Gastrocnemius medialis (tissue), 4 donors: ENCODE results near the gene DUOXA2. TPM values are rescaled to one million over a fixed set of nuclear protein-coding genes. Genes with fewer than 3 reads are reported as not detected.

ENCODE experiments used
- ATAC-seq, 2 donors: fragments of 150-250 bp; one replicate each; pipeline ENCODE4 v1.9.1; 2016
- DNase-seq, 2 donors: peaks; one replicate each; pipeline ENCODE4 v3.0.0-alpha.2; 2019
- H3K27ac ChIP-seq, 4 donors: fragments of 200-600 bp; sonication (generic); 1 replicate in 1 of 4; 2 replicates in 3 of 4; pipeline ENCODE4 v1.5.1; 2016 to 2018; ENCODE audit warnings: mild to moderate bottlenecking in 2 of 4, moderate library complexity in 1 of 4
- H3K27me3 ChIP-seq, 3 donors: fragments of 200-600 bp; sonication (generic) in 2 of 3; 1 replicate in 1 of 3; 2 replicates in 2 of 3; pipeline versions ENCODE4 v1.5.1 to v1.6.0; 2016 to 2019; ENCODE audit warnings: mild to moderate bottlenecking in 1 of 3, moderate library complexity in 1 of 3
- H3K36me3 ChIP-seq, 2 donors: fragments of 200-600 bp; sonication (generic) in 1 of 2; one replicate each; pipeline ENCODE4 v1.5.1; 2017 to 2018
- H3K4me1 ChIP-seq, 2 donors: fragments of 200-600 bp; sonication (generic) in 1 of 2; one replicate each; pipeline ENCODE4 v1.5.1; 2016 to 2017; ENCODE audit warnings: mild to moderate bottlenecking in 2 of 2
- H3K4me3 ChIP-seq, 4 donors: fragments of 200-600 bp; sonication (generic) in 3 of 4; 1 replicate in 1 of 4; 2 replicates in 3 of 4; pipeline ENCODE4 v1.5.1; 2016 to 2019; ENCODE audit warnings: mild to moderate bottlenecking in 2 of 4
- H3K9me3 ChIP-seq, 3 donors: fragments of 200-600 bp; sonication (generic) in 2 of 3; 1 replicate in 1 of 3; 2 replicates in 2 of 3; pipeline ENCODE4 v1.5.1; 2016 to 2019
- CTCF ChIP-seq, 5 experiments: fragments of 450-650 bp in 3 of 5; fragments of 200-600 bp in 2 of 5; sonication (generic) in 2 of 5; IDR thresholded peaks in 4 of 5; conservative IDR thresholded peaks in 1 of 5; 1 replicate in 4 of 5; 2 replicates in 1 of 5; pipeline ENCODE4 v1.5.1; 2016 to 2019; ENCODE audit warnings: antibody characterized with exemption in 5 of 5, mild to moderate bottlenecking in 3 of 5, moderate library complexity in 3 of 5
- POLR2A ChIP-seq, 2 donors: fragments of 450-650 bp; IDR thresholded peaks; one replicate each; pipeline ENCODE4 v1.6.1; 2017; ENCODE audit warnings: antibody characterized with exemption in 2 of 2, mild to moderate bottlenecking in 2 of 2, moderate library complexity in 2 of 2
- in situ Hi-C, 4 donors: fragments of 200-750 bp; cut with MboI; loops; one replicate each; pipeline versions ENCODE4 v1.15.0 to v1.8.0; 2017; ENCODE audit warnings: low sequenced_read_pairs in 4 of 4
- intact Hi-C: fragments of 100-400 bp; cut with DNase I; formaldehyde crosslinking; loops from one replicate; pipeline ENCODE4 v1.15.1; 2023; ENCODE audit warnings: low total_unique reads
- total RNA-seq, 4 donors: library from RNA; depleted of rRNA; stranded (reverse); fragments of >200 nt; gene quantifications; one replicate each; pipeline versions ENCODE4 v1.1.0 to v1.2.3, GENCODE V29; 2016

Gene DUOXA2
- total RNA-seq, 4 donors from 2014 or later: not detected

- H3K9me3 ChIP-seq: no peaks in the 10 kb centered on the region
- H3K4me3 ChIP-seq: peak overlapping the region; percentile 66 to 77 (median 75)
- H3K36me3 ChIP-seq: no peaks in the 10 kb centered on the region
- in situ Hi-C loops (loop anchor here in 3 of 4 donors (10.0 to 25.0 kb wide), 2 partner anchors 238 to 245 kb away; a partner anchor contains a TSS), intact Hi-C loops (loop anchor here (1.0 to 2.0 kb wide), 2 partner anchors 20 to 32 kb away; partner anchors contain the start of gene SHF)
- TF ChIP-seq POLR2A (IDR thresholded peaks at IDR 0.05): peak; percentile 14 to 20
- TF ChIP-seq CTCF (IDR thresholded peaks at IDR 0.05 in 4 of 5, conservative IDR thresholded peaks at IDR 0.05 in 1 of 5): peak; percentile 26 to 59 (median 51)
- peak overlapping the region; percentile 84 to 92 (median 89) for H3K27ac ChIP-seq
- DNase-seq: peak; percentile 64 to 78
- H3K4me1 ChIP-seq: peaks cover 0 to 4% of the 10 kb centered on the region in 2 donors
- peak; percentile 78 to 82 for ATAC-seq
- no peaks in the 10 kb centered on the region for H3K27me3 ChIP-seq
These were observed 52.9 kb downstream of the DUOXA2 start for GRCh38 chr15:45166834-45167630.

GRCh38 chr15:45167631-45168205 lies 53.6 kb downstream of the DUOXA2 start:
- H3K27ac ChIP-seq: peak overlapping the region; percentile 84 to 92 (median 89)
- DNase-seq (no peak), ATAC-seq (peak in 1 of 2 donors; percentile 22)
- intact Hi-C loops: loop anchor here (1.0 to 2.0 kb wide), 2 partner anchors 19 to 32 kb away; partner anchors contain the start of gene SHF
- in situ Hi-C loops: loop anchor here in 3 of 4 donors (10.0 to 25.0 kb wide), 2 partner anchors 237 to 245 kb away; a partner anchor contains a TSS
- TF ChIP-seq POLR2A (IDR thresholded peaks at IDR 0.05) (no peak), CTCF (IDR thresholded peaks at IDR 0.05 in 4 of 5, conservative IDR thresholded peaks at IDR 0.05 in 1 of 5) (no peak)
- H3K9me3 ChIP-seq: no peaks in the 10 kb centered on the region
- H3K4me1 ChIP-seq: peaks cover 0 to 4% of the 10 kb centered on the region in 2 donors
- H3K27me3 ChIP-seq: no peaks in the 10 kb centered on the region
- no peaks in the 10 kb centered on the region for H3K36me3 ChIP-seq
- peak overlapping the region; percentile 66 to 77 (median 75) for H3K4me3 ChIP-seq

Other genes with a start within 250 kb of the DUOXA2 start
- not detected for gene TERB2, start 157.6 kb upstream of the DUOXA2 start, total RNA-seq
- 10 to 100 TPM in 1 of 4 donors, 1 to 10 TPM in 3; 2.6 to 11.6 (median 3.6) TPM for gene SORD, start 91.1 kb upstream of the DUOXA2 start, total RNA-seq
- not detected for gene DUOX2, start 154 bp upstream of the DUOXA2 start, total RNA-seq
- gene DUOXA1, start 15.6 kb downstream of the DUOXA2 start, total RNA-seq: not detected
- gene DUOX1, start 15.7 kb downstream of the DUOXA2 start, total RNA-seq: under 1 TPM in 3 of 4 donors, not detected in 1; 0.07 to 0.56 (median 0.13) TPM
- 1 to 10 TPM in 3 of 4 donors, under 1 TPM in 1; 0.80 to 3.3 (median 1.7) TPM for gene SHF, start 73.6 kb downstream of the DUOXA2 start, total RNA-seq
- not detected for gene SLC28A2, start 137.9 kb downstream of the DUOXA2 start, total RNA-seq